HEK293 (cell line): ENCODE results near the gene ST6GALNAC6.

Experiments used
- MZF1 ChIP-seq: fragments of 450-650 bp; formaldehyde crosslinking; IDR thresholded peaks from 2 replicates; pipeline ENCODE4 v1.5.1; 2017; ENCODE audit warnings: missing biosample characterization, missing genetic modification characterization, borderline replicate concordance
- REPIN1 ChIP-seq: fragments of 450-650 bp; formaldehyde crosslinking; IDR thresholded peaks from 2 replicates; pipeline ENCODE4 v1.5.1; 2017; ENCODE audit warnings: missing biosample characterization, missing genetic modification characterization, low read depth
- SP2 ChIP-seq: fragments of 450-650 bp; formaldehyde crosslinking; IDR thresholded peaks from 2 replicates; pipeline ENCODE4 v1.5.1; 2016; ENCODE audit warnings: missing biosample characterization, missing genetic modification characterization
- TRIM28 ChIP-seq: IDR thresholded peaks from 2 replicates; pipeline ENCODE4 v1.6.1; 2011; ENCODE audit warnings: low read length, control low read depth, borderline replicate concordance
- ZFP37 ChIP-seq: fragments of 450-650 bp; formaldehyde crosslinking; IDR thresholded peaks from 2 replicates; pipeline ENCODE4 v1.5.1; 2016; ENCODE audit warnings: missing biosample characterization, missing genetic modification characterization
- ZNF146 ChIP-seq: fragments of 450-650 bp; formaldehyde crosslinking; IDR thresholded peaks from 2 replicates; pipeline ENCODE4 v1.5.1; 2016; ENCODE audit warnings: missing biosample characterization, missing genetic modification characterization
- ZNF202 ChIP-seq: fragments of 450-650 bp; formaldehyde crosslinking; IDR thresholded peaks from 2 replicates; pipeline ENCODE4 v1.5.1; 2016; ENCODE audit warnings: missing biosample characterization, missing genetic modification characterization, borderline replicate concordance
- ZNF302 ChIP-seq: fragments of 450-650 bp; formaldehyde crosslinking; IDR thresholded peaks from 2 replicates; pipeline ENCODE4 v1.5.1; 2016; ENCODE audit warnings: missing biosample characterization, missing genetic modification characterization, low read depth
- ZNF341 ChIP-seq: fragments of 450-650 bp; formaldehyde crosslinking; IDR thresholded peaks from 2 replicates; pipeline ENCODE4; 2016; ENCODE audit warnings: low read depth, missing biosample characterization, missing genetic modification characterization
- ZNF398 ChIP-seq: fragments of 450-650 bp; formaldehyde crosslinking; IDR thresholded peaks from 2 replicates; pipeline ENCODE4 v1.5.1; 2017; ENCODE audit warnings: missing biosample characterization, missing genetic modification characterization
- ZNF514 ChIP-seq: fragments of 450-650 bp; formaldehyde crosslinking; IDR thresholded peaks from 2 replicates; pipeline ENCODE4 v1.5.1; 2016; ENCODE audit warnings: missing biosample characterization, missing genetic modification characterization
- ZNF544 ChIP-seq: fragments of 450-650 bp; formaldehyde crosslinking; IDR thresholded peaks from 2 replicates; pipeline ENCODE4 v1.5.0; 2017; ENCODE audit warnings: missing biosample characterization, missing genetic modification characterization
- ZNF623 ChIP-seq: fragments of 450-650 bp; formaldehyde crosslinking; IDR thresholded peaks from 2 replicates; pipeline ENCODE4 v1.5.1; 2016; ENCODE audit warnings: missing biosample characterization, missing genetic modification characterization
- ZNF629 ChIP-seq: fragments of 450-650 bp; formaldehyde crosslinking; IDR thresholded peaks from 2 replicates; pipeline ENCODE4 v1.5.1; 2017; ENCODE audit warnings: missing biosample characterization, missing genetic modification characterization
- ZNF660 ChIP-seq: fragments of 450-650 bp; IDR thresholded peaks from 2 replicates; pipeline ENCODE4 v1.5.1; 2018; ENCODE audit warnings: missing biosample characterization, mild to moderate bottlenecking, missing genetic modification characterization
- ZNF701 ChIP-seq: fragments of 450-650 bp; formaldehyde crosslinking; IDR thresholded peaks from 2 replicates; pipeline ENCODE4 v1.5.1; 2016; ENCODE audit warnings: missing biosample characterization, missing genetic modification characterization
- ZNF707 ChIP-seq: fragments of 450-650 bp; formaldehyde crosslinking; IDR thresholded peaks from 2 replicates; pipeline ENCODE4 v1.5.1; 2016; ENCODE audit warnings: missing biosample characterization, missing genetic modification characterization
- ZNF768 ChIP-seq: fragments of 450-650 bp; formaldehyde crosslinking; IDR thresholded peaks from 2 replicates; pipeline ENCODE4 v1.5.1; 2018; ENCODE audit warnings: missing biosample characterization, mild to moderate bottlenecking, missing genetic modification characterization
- TF ChIP-seq, protein P1 (sequence below): fragments of 450-650 bp; formaldehyde crosslinking; IDR thresholded peaks from 2 replicates; pipeline ENCODE4 v1.5.1; 2017; ENCODE audit warnings: missing biosample characterization, missing genetic modification characterization
- TF ChIP-seq, protein P2 (sequence below): fragments of 450-650 bp; formaldehyde crosslinking; IDR thresholded peaks from 2 replicates; pipeline ENCODE4 v1.5.1; 2016; ENCODE audit warnings: missing biosample characterization, missing genetic modification characterization
- TF ChIP-seq, protein P3 (sequence below): fragments of 450-650 bp; formaldehyde crosslinking; IDR thresholded peaks from 2 replicates; pipeline ENCODE4 v1.5.1; 2016; ENCODE audit warnings: missing biosample characterization, missing genetic modification characterization, low read depth
- TF ChIP-seq, protein P4 (sequence below): fragments of 450-650 bp; IDR thresholded peaks from 2 replicates; pipeline ENCODE4 v1.5.1; 2018; ENCODE audit warnings: missing biosample characterization, mild to moderate bottlenecking, missing genetic modification characterization
- TF ChIP-seq, protein P5 (sequence below): fragments of 450-650 bp; formaldehyde crosslinking; optimal IDR thresholded peaks from 2 replicates; pipeline ENCODE3; 2016; ENCODE audit warnings: missing biosample characterization, mild to moderate bottlenecking, missing genetic modification characterization
- TF ChIP-seq, protein P6 (sequence below): fragments of 450-650 bp; formaldehyde crosslinking; IDR thresholded peaks from 2 replicates; pipeline ENCODE4 v1.5.1; 2016; ENCODE audit warnings: missing biosample characterization, missing genetic modification characterization
- TF ChIP-seq, protein P7 (sequence below): fragments of 450-650 bp; formaldehyde crosslinking; IDR thresholded peaks from 2 replicates; pipeline ENCODE4 v1.5.1; 2016; ENCODE audit warnings: missing biosample characterization, missing genetic modification characterization

The ST6GALNAC6 gene

GRCh38 chr9:127931092-127931881 lies 31.9 kb upstream of the ST6GALNAC6 start (continued):
- TF ChIP-seq ZNF701 (tag by site-specific recombination) (no peak), ZNF629 (peak; percentile 98), MZF1 (tag by site-specific recombination) (no peak), ZNF660 (no peak), ZNF302 (tag by site-specific recombination) (no peak), ZNF544 (tag by site-specific recombination) (no peak), ZFP37 (tag by site-specific recombination) (peak; percentile 69; the same call in 1 of the 2 replicates), ZNF623 (tag by site-specific recombination) (peak; percentile 62), ZNF514 (no peak), ZNF768 (tag by site-specific recombination) (no peak), REPIN1 (tag by site-specific recombination) (no peak), ZNF341 (tag by site-specific recombination) (no peak), ZNF707 (no peak), SP2 (tag by site-specific recombination) (0 out of 2 replicates have a peak, but pooled peaks have one; percentile 22), TRIM28 (no peak), ZNF398 (peak; percentile 93), ZNF202 (tag by site-specific recombination) (no peak), ZNF146 (tag by site-specific recombination) (no peak)
- TF ChIP-seq, protein P1, sequence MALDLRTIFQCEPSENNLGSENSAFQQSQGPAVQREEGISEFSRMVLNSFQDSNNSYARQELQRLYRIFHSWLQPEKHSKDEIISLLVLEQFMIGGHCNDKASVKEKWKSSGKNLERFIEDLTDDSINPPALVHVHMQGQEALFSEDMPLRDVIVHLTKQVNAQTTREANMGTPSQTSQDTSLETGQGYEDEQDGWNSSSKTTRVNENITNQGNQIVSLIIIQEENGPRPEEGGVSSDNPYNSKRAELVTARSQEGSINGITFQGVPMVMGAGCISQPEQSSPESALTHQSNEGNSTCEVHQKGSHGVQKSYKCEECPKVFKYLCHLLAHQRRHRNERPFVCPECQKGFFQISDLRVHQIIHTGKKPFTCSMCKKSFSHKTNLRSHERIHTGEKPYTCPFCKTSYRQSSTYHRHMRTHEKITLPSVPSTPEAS = peak; percentile 50; the same call in 1 of the 2 replicates
- TF ChIP-seq, protein P2, sequence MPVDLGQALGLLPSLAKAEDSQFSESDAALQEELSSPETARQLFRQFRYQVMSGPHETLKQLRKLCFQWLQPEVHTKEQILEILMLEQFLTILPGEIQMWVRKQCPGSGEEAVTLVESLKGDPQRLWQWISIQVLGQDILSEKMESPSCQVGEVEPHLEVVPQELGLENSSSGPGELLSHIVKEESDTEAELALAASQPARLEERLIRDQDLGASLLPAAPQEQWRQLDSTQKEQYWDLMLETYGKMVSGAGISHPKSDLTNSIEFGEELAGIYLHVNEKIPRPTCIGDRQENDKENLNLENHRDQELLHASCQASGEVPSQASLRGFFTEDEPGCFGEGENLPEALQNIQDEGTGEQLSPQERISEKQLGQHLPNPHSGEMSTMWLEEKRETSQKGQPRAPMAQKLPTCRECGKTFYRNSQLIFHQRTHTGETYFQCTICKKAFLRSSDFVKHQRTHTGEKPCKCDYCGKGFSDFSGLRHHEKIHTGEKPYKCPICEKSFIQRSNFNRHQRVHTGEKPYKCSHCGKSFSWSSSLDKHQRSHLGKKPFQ = no peak
- TF ChIP-seq, protein P3, sequence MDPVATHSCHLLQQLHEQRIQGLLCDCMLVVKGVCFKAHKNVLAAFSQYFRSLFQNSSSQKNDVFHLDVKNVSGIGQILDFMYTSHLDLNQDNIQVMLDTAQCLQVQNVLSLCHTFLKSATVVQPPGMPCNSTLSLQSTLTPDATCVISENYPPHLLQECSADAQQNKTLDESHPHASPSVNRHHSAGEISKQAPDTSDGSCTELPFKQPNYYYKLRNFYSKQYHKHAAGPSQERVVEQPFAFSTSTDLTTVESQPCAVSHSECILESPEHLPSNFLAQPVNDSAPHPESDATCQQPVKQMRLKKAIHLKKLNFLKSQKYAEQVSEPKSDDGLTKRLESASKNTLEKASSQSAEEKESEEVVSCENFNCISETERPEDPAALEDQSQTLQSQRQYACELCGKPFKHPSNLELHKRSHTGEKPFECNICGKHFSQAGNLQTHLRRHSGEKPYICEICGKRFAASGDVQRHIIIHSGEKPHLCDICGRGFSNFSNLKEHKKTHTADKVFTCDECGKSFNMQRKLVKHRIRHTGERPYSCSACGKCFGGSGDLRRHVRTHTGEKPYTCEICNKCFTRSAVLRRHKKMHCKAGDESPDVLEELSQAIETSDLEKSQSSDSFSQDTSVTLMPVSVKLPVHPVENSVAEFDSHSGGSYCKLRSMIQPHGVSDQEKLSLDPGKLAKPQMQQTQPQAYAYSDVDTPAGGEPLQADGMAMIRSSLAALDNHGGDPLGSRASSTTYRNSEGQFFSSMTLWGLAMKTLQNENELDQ = no peak
- TF ChIP-seq, protein P4, sequence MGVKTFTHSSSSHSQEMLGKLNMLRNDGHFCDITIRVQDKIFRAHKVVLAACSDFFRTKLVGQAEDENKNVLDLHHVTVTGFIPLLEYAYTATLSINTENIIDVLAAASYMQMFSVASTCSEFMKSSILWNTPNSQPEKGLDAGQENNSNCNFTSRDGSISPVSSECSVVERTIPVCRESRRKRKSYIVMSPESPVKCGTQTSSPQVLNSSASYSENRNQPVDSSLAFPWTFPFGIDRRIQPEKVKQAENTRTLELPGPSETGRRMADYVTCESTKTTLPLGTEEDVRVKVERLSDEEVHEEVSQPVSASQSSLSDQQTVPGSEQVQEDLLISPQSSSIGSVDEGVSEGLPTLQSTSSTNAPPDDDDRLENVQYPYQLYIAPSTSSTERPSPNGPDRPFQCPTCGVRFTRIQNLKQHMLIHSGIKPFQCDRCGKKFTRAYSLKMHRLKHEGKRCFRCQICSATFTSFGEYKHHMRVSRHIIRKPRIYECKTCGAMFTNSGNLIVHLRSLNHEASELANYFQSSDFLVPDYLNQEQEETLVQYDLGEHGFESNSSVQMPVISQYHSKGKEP (tag by site-specific recombination) = 0 out of 2 replicates have a peak, but pooled peaks have one; percentile 0
- TF ChIP-seq, protein P5, sequence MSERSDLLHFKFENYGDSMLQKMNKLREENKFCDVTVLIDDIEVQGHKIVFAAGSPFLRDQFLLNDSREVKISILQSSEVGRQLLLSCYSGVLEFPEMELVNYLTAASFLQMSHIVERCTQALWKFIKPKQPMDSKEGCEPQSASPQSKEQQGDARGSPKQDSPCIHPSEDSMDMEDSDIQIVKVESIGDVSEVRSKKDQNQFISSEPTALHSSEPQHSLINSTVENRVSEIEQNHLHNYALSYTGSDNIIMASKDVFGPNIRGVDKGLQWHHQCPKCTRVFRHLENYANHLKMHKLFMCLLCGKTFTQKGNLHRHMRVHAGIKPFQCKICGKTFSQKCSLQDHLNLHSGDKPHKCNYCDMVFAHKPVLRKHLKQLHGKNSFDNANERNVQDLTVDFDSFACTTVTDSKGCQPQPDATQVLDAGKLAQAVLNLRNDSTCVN (tag by site-specific recombination) = no peak
- TF ChIP-seq, protein P6, sequence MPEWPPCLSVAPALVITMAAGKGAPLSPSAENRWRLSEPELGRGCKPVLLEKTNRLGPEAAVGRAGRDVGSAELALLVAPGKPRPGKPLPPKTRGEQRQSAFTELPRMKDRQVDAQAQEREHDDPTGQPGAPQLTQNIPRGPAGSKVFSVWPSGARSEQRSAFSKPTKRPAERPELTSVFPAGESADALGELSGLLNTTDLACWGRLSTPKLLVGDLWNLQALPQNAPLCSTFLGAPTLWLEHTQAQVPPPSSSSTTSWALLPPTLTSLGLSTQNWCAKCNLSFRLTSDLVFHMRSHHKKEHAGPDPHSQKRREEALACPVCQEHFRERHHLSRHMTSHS (tag by site-specific recombination) = no peak
- TF ChIP-seq, protein P7, sequence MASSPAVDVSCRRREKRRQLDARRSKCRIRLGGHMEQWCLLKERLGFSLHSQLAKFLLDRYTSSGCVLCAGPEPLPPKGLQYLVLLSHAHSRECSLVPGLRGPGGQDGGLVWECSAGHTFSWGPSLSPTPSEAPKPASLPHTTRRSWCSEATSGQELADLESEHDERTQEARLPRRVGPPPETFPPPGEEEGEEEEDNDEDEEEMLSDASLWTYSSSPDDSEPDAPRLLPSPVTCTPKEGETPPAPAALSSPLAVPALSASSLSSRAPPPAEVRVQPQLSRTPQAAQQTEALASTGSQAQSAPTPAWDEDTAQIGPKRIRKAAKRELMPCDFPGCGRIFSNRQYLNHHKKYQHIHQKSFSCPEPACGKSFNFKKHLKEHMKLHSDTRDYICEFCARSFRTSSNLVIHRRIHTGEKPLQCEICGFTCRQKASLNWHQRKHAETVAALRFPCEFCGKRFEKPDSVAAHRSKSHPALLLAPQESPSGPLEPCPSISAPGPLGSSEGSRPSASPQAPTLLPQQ (tag by site-specific recombination) = no peak; the same call in 1 of the 2 replicates
